ENCODE data around the gene RNLS. TPM values are rescaled to one million over a fixed set of nuclear protein-coding genes. Genes with fewer than 3 reads are reported as not detected.
"Not testable (repeated sequence)": the region's sequence is repeated elsewhere in the genome, so short reads cannot be mapped to it uniquely, and the experiment has no call there.

Gene RNLS
- polyA plus RNA-seq, 12 donors: 2.1 to 10.7 (median 2.5) TPM; not detected in 1

DNA sequence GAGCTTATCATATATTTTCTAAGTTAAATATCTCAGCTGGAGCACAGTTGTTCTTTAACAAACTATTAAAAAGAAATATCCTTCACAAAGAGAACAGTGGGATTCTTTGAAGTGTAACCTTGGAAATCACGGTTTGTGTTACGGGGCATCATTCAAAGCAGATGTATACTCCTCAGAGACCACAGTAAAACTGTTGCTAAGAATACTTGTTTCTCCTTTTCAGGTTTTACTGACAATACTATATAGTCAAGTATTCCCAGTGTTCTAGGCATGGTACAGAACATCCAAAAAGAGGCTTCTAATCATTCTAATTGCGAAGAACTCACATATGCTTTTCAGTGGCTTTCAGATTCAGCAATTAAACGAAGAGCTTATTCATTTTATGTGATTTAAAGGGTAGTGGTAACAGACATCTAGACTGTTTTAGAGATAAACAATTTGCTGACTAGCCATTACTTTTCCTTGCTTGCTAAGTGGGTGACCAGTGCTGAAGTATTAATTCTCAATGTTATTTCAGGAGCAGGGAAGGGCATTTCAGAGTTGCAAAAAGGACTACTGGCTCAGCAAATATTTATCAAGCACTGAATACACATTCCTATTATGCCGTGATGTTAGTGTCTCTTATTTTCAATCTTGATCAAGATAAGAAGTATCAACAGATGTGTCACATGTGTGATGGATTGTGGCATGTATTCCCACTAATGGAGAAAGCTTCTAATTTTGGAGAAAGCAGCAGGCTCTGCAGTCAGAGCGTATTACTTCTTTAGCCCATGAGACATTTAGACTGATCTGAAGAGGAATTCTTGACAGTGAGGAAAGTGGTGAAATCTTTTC is 236.8 kb downstream of the RNLS start:
- no peak for DNase-seq

GRCh38 chr10:88343761-88344484 is 239.2 kb downstream of the RNLS start:
- no peak for DNase-seq

GRCh38 chr10:88342733-88343310 is 240.3 kb downstream of the RNLS start:
- DNase-seq: no peak

GRCh38 chr10:88337134-88337533 is 246.0 kb downstream of the RNLS start:
- DNase-seq: no peak

DNA sequence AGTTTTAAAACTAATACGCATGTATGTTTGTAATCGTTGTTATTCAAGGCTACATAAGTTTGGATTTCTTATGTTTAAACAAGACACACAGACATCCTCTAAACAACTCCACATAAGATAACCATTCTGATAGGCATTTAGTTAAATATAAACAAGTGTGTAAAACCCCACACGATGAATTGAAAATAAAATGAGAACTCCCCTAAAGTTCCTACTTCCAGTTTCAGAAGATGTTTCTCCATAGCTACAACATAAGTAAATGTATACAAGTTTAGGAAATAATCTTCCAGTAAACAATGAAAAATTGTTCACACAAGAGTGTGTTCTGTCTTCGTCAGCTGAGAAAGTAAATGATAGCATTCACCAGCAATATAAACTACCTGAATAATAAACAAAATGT is 246.8 kb downstream of the RNLS start:
- DNase-seq: no peak

DNA sequence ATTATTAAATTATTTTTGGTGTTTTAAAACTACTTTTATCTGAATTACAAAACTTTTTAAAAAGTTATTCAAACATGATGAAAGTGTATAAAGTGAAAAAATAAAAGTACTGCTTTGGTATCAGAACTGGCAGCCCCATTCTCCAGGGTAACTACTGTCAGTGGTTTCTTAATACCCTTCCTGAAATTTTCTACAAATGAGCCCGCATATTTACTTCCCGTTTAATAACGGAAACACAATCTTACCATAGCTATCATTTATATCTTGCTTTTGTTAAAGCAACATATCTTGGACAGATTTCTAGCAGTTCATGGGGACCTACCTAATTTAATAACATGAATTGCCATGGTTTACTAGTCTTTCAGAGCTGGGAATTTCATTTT is 249.9 kb downstream of the RNLS start:
- no peak for DNase-seq

GRCh38 chr10:88332503-88333247 is 250.4 kb downstream of the RNLS start:
- DNase-seq: no peak

GRCh38 chr10:88330174-88330573 is 252.9 kb downstream of the RNLS start:
- no peak for DNase-seq

- no peak for DNase-seq
Observed at GRCh38 chr10:88322324-88323063, 260.6 kb downstream of the RNLS start.

GRCh38 chr10:88319960-88320517 is 263.1 kb downstream of the RNLS start:
- DNase-seq: no peak

GRCh38 chr10:88318803-88319202 is 264.3 kb downstream of the RNLS start:
- no peak for DNase-seq

- DNase-seq: no peak
Observed at GRCh38 chr10:88317099-88317498, 266.0 kb downstream of the RNLS start.

DNA sequence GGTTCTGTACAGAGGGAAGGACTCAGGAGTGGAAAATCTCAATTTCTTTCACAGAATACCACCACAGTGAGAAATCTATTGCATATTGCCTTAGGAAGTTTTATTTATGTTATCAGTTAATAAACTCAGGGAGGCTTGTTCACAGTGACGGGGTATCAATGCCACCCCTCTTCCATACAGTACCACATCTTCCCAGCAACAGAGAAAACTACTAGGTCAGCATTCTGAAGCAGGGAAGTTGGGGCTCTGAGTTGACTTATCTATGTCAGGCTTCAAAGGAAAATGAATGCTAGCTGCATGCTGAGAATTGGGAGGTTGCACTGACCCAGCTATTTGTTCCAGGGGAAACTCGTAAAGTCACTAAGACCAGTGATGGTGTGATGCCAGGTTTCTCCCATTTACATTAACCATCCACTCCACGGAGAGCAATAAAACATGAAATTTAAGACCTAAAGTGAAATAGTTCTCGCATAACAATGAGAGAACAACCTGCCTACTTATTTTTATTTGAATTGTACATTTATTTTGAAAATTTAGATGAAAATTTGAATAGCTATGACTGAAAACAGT is 266.7 kb downstream of the RNLS start:
- no peak for DNase-seq

DNA sequence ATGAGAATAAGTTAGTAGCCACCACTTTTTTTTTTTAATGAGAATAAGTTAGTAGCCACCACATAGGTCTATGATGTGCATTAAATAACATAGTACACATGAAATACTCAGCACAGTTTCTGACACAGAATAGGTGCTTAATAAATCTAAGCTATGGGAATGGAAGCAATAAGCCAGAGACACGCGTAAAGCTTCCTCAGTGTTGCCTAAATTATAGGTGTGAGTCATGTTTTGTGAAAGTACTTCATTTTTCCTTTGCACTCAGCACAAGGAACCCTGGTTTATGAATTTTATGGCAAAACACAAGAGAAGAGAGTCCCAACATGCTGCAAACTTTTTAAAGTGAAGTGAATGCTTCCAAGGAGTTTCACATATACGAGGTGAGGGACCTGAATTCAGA is 267.4 kb downstream of the RNLS start:
- no peak for DNase-seq

DNA sequence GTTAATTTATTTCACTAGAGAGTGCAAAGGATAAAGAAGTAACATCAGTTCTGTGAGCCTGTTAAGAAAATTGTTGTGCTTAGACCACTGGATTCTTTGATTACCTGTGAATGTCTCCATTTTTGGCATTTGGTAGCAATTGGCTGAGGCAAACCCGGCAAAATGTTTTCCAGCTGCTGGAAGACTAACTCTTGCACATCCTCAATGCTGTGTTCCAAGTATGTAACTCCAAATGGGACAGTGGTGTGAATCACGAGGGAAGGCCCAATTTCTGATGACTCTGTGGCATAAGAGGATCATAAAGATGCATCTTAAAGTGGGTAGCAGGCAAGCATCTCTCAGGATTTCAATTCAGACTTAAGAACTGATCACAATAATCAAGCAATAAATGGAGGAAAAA is 268.8 kb downstream of the RNLS start:
- no peak for DNase-seq

DNA sequence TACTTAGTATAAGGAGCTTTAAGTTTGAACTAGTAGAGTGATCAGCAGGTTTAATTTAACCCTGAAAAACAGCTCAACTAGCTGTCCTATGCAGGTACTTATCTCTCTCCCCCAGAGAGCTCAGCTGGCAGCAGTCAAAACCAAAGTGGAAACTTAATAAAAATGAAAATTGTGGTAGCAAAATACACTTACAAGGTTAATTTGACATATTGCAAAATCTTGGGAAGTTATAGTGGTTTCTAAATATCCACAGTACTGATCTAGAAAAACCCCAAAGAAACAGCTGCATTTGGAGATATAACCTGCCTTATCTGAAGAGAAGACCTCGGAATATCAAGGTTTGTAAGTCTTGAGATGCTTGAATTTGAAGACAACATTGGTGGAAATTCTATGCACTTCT is 269.2 kb downstream of the RNLS start:
- DNase-seq: no peak

DNA sequence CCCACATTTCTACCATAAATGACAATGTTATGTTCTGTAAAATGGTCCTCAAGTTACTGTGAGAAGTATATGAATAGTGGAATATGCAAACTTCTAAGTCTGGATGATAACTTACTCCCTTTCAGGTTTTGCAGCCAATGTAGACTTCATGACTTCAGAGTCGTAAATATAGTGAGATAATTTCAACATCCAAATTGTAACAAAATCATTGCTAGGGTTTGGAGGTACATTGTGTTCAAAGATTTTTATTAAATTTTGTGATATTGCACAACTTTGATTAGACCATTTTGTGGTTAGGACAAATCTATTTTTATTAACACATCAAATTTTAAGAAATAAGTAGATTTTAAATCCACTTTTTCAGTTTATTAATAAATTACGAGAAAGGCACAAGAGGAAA is 270.3 kb downstream of the RNLS start:
- no peak for DNase-seq

DNA sequence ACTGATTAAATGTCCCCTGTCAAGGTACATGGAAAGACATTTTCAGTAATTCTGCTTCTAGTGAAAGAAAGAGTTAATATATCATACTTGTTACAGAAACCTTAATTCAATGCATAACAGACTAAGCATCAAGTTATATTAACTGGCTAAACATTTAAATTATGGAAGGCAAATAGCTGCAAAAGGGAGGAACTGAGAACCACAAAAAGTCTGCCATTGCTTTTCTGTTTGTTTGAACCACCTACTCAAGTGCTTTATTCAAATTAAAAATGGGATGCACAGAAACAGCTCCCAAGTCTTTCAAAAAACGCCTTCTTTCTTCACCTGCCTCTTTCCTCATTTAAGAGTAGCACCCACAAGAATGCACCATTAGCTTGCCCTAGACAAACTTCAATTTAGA is 271.9 kb downstream of the RNLS start:
- DNase-seq: no peak

- no peak for DNase-seq
Observed at GRCh38 chr10:88309365-88309764, 273.8 kb downstream of the RNLS start.

GRCh38 chr10:88308361-88308760 is 274.8 kb downstream of the RNLS start:
- DNase-seq: not testable (repeated sequence)

DNA sequence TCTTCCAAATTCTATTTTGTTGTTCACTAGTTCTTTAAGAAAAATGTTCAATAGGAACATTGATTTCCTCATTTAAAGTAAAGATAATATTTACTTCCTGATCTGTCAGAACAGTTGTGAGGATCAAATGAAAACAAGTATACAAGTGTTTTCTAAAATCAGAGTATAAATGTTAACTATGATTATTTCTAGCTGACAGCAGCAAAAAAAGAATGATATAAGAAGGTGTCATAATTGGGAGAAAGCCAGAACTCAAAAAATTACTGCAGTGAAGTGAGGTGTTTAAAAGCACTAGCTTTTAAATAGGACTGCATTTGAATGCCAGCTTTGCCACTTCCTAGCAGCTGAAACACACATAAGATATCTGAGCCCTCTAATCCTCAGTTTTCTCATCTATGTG is 283.3 kb downstream of the RNLS start:
- no peak for DNase-seq

Data from muscle of arm (tissue), 12 donors.